HG03045 (cell line): Measurements from ENCODE around the gene ANKRD34A.

Experiments used
- ATAC-seq: cut with Tn5 transposase; IDR thresholded peaks from one replicate; pipeline ENCODE4 v1.9.1; 2021; ENCODE audit warnings: mild to moderate bottlenecking, moderate library complexity; ENCODE audit not compliant: unreplicated experiment

Gene ANKRD34A

DNA sequence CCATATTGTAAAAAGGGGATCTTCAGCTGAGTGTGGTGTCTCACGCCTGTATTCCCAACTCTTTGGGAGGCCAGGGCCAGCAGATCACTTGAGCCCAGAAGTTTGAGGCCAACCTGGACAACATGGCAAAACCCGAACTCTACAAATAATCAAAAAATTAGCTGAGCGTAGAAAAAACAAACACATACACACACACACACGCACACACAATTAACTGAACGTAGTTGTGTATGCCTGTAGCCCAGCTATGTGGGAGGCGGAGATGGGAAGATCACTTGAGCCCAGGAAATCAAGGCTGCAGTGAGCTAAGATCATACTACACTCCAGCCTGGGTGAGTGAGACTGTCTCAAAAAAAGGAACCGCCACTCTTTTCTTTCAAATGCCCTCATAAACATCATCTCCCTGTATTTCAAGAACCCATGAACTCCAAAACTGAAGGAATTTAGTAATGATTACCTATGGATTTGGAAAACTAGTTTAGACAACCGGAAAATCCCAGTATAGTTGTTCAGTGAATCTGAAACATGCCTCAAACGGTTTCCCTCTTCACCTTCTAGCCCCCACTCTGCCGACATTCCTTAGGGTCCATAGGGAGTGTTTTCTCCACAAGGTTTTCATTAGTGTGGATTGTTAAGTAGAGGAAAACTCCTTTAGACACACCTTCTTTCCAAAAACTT lies 27.5 kb upstream of the ANKRD34A start:
- ATAC-seq, result no peak

DNA sequence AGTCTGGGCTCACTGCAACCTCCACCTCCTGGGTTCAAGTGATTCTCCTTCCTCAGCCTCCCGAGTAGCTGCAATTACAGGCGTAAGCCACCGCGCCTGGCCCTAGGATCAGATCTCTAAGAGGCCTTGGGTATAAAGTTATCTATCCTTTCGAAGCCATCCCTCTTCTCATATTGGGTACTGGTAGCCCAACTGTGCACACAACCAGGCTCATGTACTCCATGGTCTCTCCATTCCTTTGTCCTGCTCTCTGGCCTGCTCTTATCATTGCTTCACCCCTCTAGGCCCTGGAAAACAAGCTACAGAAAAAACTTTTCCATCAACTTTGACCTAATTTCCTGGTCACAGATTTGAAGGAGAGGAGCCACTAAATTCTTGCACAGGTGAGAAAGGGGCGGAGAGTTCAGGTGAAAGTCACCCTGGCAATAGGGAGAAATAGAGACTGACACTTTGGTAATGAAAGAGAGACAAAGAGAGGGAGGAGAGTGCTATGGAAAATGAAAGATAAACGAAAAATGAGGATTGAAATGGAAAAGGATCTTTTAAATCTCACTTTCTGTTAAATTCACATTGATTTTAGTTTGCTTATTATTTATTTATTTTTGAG lies 26.0 kb upstream of the ANKRD34A start:
- no peak for ATAC-seq

DNA sequence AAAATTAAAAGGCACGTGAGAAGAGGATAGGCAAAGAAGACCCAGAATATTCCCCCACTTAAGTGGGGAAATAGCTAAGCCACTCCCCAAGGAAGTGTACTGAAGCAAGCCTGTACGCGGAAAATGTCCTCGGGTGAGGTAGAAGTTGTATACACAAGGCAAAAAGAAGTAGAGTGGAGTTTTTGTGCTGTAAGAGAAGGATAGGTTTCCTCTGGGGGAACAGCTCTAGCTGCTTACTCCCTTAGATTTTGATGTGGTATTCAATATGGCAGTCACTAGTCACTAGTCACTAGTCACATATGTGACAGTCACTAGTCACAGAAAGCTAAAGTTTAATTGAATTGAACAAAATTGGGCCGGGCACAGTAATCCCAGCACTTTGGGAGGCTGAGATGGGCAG lies 24.4 kb upstream of the ANKRD34A start:
- no peak for ATAC-seq

DNA sequence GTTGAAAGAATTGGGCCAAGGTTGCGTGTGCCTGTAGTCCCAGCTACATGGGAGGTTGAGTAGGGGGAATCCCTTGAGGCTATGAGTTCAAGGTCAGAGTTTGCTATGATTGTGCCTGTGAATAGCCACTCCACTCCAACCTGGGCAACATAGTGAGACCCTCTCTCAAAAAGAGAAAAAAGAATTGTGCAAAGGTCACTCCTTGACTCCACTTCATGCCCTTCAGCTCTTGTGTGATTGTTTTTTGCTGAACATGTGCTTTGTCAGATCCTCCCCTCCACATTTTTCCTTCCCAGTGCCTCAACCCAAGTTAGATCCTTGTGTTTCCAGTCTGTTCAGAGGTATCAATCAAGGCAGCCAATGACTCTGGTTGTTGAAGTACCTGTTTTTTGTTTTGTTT lies 23.6 kb upstream of the ANKRD34A start:
- ATAC-seq, result no peak

DNA sequence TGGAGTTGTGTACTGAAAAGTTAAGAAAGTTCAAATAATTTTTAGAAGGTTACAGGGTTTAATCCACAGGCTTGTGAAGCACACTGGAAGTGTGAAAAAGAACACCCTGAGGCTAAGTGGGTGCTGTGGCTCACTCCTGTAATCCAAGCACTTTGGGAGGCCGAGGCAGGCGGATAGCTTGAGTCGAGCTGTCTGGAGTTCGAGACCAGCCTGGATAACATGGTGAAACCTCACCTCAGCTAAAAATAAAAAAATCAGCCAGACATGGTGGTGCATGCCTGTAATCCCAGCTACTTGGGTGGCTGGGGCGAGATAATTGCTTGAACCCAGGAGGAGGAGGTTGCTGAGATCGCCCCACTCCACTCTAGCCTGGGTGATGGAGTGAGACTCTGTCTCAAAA lies 22.2 kb upstream of the ANKRD34A start:
- no peak for ATAC-seq

DNA sequence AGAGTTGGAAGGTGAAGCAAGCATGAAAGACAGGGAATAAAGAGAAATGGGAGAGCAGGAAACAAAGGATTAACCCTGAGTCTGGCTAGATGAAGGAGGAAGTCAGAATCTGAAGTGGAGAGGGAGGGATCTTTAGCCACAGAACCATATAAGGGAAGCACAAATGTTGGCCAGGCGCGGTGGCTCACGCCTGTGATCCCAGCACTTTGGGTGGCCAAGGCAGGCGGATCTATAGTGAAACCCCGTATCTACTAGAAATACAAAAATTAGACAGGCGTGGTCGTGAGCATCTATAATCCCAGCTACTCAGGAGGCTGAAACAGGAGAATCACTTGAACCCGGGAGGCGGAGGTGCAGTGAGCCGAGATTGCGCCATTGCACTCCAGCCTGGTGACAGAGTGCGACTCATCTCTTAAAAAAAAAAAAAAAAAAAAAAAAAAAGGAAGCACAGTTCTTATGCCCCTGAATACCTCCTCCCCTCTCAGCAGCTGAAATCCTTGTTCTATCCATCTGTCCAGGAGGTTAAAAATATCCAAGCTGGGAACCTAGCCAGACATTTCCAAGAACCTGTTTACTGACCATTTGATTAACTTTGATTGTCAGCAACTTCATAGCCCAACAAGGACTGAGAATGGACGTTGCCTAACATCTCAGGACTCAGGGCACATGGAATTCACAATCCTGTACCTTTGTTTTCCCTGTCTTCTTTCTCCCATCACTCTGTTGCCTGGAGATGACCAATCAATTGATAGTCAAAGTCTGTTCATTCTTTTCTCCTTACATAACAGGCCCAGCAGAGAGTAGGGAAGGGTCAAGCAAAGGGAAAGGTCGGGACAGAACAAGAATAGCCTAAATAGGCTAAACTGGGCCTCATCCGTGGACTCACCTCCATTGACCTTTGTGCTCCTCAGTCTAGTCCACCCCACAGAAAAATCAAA lies 21.4 kb upstream of the ANKRD34A start:
- no peak for ATAC-seq

DNA sequence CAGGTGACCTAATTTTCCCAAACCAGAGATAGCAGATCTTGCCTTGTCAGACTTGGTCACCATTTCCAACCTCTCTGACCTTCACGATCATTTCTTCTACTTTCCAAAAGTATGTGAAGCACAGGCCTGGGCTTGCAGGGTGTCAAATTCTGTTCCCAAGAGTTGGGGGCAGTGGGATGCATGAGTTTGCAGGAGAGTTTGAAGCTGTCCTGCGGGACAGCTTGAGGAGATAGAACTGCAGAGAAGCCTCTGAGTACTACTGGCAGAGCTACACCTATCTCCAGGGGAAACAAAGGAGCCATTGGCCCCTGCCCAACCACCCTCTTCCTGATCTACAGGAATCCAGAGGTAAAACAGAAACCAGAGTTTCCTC lies 20.7 kb upstream of the ANKRD34A start:
- no peak for ATAC-seq

DNA sequence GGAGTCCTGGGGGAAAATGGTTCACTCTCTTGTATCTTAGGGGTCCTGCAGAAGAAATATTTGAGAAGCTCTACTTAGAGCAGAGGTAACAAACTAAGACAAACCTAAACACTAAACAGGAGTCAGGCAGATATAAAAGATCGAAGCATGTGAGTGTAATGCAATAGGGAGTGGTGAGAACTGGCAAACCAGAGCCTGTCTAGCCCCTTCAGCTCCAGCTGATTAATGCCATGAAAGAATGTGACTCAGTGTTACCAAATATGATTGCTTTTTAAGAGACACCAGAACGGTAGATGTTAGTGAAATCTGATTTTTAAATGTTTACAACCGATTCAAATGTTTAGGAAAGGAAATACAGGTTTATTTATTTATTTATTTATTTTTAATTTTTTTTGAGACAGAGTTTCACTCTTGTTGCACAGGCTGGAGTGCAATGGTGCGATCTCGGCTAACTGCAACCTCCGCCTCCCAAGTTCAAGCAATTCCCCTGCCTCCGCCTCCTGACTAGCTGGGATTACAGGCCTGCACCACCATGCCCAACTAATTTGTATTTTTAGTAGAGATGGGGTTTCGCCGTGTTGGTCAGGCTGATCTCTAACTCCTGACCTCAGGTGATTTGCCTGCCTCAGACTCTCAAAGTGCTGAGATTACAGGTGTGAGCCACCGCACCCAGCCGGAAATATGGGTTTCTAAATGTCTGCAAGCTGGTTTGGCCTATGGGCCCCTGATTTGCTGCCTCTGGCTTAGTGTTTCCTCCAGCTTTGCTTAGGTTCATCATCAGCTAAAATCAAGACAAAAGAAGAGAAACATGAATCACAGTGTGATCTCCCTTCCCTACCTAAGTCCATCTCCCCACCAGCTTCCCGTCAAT lies 19.8 kb upstream of the ANKRD34A start:
- no peak for ATAC-seq

DNA sequence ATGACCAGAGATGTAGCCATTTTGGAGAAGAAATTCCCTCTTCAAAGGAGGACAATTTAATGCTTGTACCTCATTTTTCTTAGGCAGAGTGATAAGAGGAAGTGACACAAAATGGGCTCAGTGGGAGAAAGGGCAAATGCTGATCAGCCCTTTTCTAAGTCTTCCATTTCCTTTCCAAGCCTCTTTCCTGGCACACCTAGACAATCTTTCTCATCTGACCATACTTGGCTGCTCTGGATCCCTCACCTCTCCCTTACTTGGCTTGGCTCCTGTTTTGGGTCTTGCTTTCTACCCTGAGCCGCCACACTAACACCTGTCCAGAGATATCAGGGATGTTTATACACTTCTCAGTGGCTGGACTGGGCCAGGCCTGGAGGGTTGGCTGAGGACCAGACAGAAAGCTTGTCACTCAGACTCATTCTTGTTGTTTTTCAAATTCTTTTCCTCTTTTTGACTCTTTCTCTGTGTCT lies 18.9 kb upstream of the ANKRD34A start:
- ATAC-seq, result no peak

DNA sequence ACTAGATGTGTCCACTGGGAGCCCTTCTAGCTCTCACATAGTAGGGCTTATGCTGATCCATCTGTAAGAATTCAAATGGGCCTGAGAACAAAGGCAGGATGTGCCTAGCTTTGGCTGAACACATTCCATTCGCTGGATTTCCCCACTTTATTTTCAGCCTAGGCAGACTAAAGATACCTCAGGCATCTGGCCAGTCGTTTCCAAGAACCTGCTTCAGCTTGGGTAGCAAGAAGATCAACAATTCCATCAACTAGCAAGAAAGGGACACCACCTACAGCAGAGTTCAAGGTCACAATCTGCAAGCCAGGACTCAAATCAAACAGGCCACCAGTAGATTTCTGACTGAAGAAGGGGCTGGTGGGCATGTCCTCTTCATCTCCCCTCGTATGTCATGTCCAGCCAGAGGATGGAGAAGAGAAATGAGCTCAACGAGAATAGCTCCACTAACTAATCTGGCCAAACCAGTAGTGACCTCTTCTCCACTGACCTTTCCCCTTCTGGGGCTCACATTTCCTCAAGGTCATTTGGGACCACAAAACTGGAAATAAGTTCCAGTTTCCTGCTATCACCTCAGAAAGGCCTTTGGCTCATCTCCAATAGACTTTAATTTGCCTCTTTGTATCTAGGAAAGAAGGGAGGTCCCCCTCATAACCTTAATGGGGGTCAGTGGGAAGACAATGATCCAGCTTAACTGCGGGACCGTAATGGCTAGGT lies 17.8 kb upstream of the ANKRD34A start:
- ATAC-seq, result no peak

DNA sequence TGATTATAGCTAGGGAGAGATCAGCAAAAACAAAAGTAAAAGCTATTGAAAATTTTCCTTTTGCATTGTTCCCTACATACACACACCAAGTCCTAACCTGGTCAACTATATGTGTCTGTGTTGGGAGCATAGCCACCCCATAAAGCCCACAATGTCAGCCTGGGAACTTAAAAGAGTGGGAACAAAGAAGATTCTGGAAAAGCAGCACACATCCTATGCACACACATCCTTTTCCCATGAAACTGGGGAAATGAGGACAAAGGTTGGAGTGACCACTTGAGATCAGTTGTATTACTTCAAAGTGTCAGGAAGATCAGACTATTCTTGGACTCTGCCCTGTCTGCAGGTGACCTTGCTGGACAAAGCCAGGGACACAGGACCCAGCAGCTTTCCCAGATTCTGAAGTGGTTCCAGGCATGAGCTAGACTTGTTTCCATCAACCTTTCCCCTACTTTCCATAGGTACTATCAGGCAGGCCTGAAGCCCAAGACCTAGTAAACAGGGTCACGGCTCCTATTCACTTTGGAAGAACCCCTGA lies 16.2 kb upstream of the ANKRD34A start:
- no peak for ATAC-seq

DNA sequence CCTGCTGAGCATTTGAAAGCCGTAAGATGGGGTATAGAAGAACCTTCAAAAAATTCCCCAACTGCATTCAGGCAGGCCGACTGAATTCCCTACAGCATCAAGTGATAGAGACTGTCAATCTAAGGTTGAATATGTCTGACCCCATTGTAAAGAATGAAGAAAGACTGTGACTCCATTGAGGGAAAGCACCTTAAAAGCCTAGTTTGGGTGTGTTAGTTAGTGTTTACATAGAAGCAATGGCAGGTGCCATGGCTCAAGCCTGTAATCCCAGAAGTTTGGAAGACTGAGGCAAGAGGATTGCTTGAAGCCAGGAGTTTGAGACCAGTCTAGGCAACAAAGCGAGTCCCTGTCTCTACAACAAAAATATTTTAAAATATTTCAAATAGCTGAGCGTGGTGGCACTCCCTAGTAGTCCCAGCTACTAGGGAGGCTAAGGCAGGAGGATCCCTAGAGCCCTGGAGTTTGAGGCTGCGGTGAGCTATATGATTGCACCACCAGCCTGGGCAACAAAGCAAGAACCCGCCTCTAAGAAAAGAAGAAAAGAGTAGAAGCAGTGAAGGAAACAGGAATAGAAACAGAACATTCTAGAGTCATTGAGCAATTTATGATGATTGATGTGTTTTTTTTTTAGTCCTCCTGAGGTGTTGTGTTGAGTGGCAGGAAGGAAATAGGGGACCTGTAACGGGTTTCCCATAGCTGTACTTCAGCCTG lies 15.5 kb upstream of the ANKRD34A start:
- ATAC-seq, result no peak

DNA sequence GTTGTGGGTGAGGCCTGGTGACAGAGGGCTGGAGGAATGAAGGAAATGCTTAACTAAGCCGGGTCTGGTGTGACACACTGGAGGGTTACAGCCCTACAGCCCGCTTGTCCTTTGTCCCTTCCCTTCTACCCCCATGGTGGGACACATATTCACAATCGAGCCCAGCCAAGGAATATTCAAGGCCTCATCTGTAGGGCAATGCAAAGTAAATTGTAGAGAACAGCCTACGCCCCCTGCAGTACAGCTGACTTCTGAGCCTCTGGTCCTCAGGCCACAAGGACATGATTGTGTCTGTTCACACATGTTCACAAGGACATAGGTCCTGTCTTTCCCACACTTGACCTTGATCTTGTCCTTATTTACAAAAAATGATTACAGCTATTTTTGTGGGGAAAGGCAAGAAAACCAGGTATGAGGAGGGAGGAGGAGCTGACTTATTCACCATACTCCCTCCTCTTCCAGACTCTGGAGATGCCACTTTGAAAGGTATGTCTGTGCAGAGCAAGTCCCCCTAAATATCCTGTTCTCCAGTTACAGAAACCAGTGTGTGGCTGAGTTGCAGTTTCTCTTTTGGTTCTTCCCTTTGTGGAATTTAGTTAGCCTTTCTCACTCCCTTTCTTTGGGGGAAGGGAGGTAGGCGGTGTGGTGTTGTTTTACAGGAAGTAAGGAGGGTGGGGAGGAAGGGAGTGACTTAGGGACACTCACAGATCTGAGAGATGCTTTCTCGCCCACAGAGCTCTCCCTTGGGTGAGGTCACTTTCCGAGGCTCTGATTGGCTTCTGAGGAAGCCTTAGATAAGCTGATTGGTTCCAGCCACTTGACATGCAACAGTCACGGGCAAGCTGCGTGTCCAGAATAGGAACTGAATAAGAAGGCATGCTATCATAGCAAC lies 14.7 kb upstream of the ANKRD34A start:
- ATAC-seq, result peak; percentile 89

DNA sequence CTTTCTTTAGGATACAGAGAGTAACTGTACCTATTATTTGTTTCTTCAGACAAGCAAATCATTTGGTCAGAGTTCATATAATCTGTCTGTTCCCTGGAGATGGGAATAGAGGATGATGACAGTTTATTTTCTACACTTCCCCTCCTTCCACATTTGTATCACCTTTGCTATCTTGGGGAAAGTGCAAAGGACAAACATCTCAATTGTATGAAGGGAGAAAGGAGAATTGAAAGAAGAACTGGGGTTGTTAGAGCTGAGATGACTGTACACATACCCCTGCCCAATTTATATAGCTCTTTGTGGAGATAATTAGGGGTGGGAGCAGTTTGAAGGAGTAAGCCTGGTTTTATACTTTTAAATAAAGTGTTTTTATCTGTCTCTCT lies 14.1 kb upstream of the ANKRD34A start:
- no peak for ATAC-seq

DNA sequence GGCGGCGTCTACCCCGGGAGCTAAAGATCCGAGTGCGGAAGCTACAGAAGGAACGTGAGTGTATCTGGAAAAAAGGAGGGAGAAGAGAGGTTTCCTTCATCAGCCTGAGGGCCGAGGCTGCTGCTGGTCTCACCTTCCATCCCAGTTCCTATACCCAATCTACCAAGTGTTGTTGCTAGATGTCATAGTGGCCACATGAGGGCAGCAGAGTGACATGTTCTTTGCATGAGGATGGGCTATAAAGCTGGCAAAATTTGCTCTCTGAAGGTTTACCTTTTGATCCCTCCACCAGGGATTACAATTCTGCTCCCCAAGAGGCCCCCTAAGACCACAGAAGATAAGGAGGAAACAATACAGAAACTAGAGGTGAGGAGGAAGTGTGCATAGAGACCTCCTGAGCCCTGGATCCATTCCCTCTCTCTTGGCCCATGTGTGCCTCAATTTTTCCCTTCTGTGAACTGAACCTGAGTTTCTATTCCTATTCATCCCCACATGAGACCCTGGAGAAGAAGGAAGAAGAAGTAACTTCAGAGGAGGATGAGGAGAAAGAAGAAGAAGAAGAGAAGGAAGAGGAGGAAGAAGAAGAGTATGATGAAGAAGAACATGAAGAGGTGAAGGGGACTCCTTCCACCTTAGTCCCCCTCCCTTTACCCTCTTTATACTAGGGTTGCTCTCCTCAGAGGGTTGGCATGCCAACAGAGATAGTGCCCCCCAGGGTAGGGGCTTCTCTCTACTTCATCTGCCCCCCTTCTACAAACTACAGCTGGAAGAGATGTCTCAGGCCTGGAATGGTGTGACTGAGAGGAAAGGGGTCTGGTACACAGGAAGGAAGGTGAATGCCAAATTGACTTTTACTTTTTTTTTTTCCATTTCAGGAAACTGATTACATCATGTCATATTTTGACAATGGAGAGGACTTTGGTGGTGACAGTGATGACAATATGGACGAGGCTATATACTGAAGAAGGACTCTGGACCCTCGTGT lies 13.4 kb upstream of the ANKRD34A start:
- no peak for ATAC-seq

DNA sequence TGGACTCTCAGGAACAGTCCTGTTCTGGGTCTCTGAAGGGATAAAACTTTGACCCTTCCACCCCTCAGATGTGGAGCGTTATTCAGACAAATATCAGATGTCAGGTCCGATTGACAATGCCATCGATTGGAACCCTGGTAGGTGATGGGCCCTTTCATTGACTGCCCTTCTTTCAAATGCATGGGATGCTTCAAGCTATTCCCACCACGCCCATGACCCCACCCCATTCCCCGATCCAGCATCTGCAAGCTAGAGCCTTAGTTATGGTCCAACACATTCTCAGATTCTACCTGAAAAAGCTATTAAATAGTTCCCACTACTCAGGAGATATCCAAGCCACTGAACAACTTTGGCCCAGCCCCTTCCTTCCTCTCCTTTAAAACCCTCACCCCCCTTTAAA lies 12.6 kb upstream of the ANKRD34A start:
- no peak for ATAC-seq

DNA sequence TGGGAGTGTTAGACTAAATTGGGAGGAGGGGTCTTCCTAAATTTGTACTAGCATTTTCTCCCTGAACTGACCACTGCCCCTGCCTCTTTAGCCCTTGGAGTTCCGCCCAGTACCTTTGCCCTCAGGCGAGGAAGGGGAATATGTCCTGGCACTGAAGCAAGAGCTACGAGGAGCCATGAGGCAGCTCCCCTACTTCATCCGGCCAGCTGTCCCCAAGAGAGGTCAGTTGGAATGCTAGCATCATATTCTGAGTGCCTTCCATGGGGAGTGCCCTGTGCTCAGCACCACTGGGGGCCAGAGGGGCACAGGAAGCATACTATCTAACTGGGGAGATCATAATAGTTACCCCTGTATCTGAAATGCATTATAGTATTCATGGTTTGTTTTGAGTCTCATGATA lies 10.8 kb upstream of the ANKRD34A start:
- no peak for ATAC-seq
